Ovary (tissue), 3 donors: Measurements from ENCODE around the gene MASP1.

Experiments used
- EP300 ChIP-seq: sonication (generic); formaldehyde crosslinking; IDR thresholded peaks from one replicate; pipeline ENCODE4 v1.6.1; 2017; ENCODE audit warnings: antibody characterized with exemption
- TF ChIP-seq, protein P1 (sequence below), 3 donors: fragments of 450-650 bp in 2 of 3; fragments of 200-600 bp in 1 of 3; IDR thresholded peaks; one replicate each; pipeline versions ENCODE4 v1.5.1 to v1.8.0; 2016 to 2022; ENCODE audit warnings: antibody characterized with exemption in 3 of 3, mild to moderate bottlenecking in 1 of 3
- donor health status: DM: no; HTN: no; CAD: no.

GRCh38 chr3:187271582-187271981 lies 20.0 kb downstream of the MASP1 start:
- TF ChIP-seq, protein P1, sequence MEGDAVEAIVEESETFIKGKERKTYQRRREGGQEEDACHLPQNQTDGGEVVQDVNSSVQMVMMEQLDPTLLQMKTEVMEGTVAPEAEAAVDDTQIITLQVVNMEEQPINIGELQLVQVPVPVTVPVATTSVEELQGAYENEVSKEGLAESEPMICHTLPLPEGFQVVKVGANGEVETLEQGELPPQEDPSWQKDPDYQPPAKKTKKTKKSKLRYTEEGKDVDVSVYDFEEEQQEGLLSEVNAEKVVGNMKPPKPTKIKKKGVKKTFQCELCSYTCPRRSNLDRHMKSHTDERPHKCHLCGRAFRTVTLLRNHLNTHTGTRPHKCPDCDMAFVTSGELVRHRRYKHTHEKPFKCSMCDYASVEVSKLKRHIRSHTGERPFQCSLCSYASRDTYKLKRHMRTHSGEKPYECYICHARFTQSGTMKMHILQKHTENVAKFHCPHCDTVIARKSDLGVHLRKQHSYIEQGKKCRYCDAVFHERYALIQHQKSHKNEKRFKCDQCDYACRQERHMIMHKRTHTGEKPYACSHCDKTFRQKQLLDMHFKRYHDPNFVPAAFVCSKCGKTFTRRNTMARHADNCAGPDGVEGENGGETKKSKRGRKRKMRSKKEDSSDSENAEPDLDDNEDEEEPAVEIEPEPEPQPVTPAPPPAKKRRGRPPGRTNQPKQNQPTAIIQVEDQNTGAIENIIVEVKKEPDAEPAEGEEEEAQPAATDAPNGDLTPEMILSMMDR (IDR thresholded peaks at IDR 0.05) = no peak
- no peak for TF ChIP-seq EP300
